Measurements from ENCODE around the gene AGTRAP. TPM values are rescaled to one million over a fixed set of nuclear protein-coding genes. Genes with fewer than 3 reads are reported as not detected.

Gene AGTRAP
- total and polyA plus RNA-seq, 9 of the 15 experiments (the other 6 are each of a cell fraction or from before 2014, with no cell fraction given) = 26.8 to 105 (median 57.5) TPM

- TF ChIP-seq EP300 (IDR thresholded peaks at IDR 0.05; ENCODE audit: low read length) = peak; percentile 57; the same call in 1 of the 2 replicates
- no peak for TF ChIP-seq THRAP3 (IDR thresholded peaks at IDR 0.05; ENCODE audit: borderline replicate concordance)
- TF ChIP-seq TRIM24 (IDR thresholded peaks at IDR 0.05) = no peak
- TF ChIP-seq THRA (IDR thresholded peaks at IDR 0.05) = no peak
- no peak for TF ChIP-seq ZNF212 (CRISPR knock-in tag; IDR thresholded peaks at IDR 0.05)
- TF ChIP-seq GTF2B (IDR thresholded peaks at IDR 0.05; ENCODE audit: extremely low read depth, insufficient read length) = no peak
- TF ChIP-seq ZNF146 (CRISPR knock-in tag; IDR thresholded peaks at IDR 0.05; ENCODE audit: unreplicated experiment) = no peak
- TF ChIP-seq CBFA2T3 (IDR thresholded peaks at IDR 0.05) = peak; percentile 73
- no peak for TF ChIP-seq NFXL1 (CRISPR knock-in tag; IDR thresholded peaks at IDR 0.05)
- TF ChIP-seq ZNF766 (CRISPR knock-in tag; conservative IDR thresholded peaks at IDR 0.05) = no peak
- peak; percentile 27; the same call in 1 of the 2 replicates for TF ChIP-seq PKNOX1 (IDR thresholded peaks at IDR 0.05)
- no peak for TF ChIP-seq HIVEP1 (CRISPR knock-in tag; IDR thresholded peaks at IDR 0.05)
- TF ChIP-seq PPARD (CRISPR knock-in tag; IDR thresholded peaks at IDR 0.05) = no peak
- TF ChIP-seq E2F1 (CRISPR knock-in tag; IDR thresholded peaks at IDR 0.05) = no peak
- no peak for TF ChIP-seq ILK (tag; IDR thresholded peaks at IDR 0.05; ENCODE audit: borderline replicate concordance, low read depth)
- TF ChIP-seq NBN (IDR thresholded peaks at IDR 0.05; ENCODE audit: low read depth) = no peak
- TF ChIP-seq ELF1 (tag; IDR thresholded peaks at IDR 0.05) = no peak
- no peak for TF ChIP-seq ZFP30 (CRISPR knock-in tag; IDR thresholded peaks at IDR 0.05; ENCODE audit: borderline replicate concordance)
- TF ChIP-seq DPF2 (IDR thresholded peaks at IDR 0.05) = peak; percentile 71
- peak; percentile 47; the same call in 1 of the 2 replicates for TF ChIP-seq STAT5A (IDR thresholded peaks at IDR 0.05; ENCODE audit: borderline replicate concordance, low read length)
- no peak for TF ChIP-seq HMG20B (CRISPR knock-in tag; IDR thresholded peaks at IDR 0.05)
- no peak for TF ChIP-seq ILF3 (IDR thresholded peaks at IDR 0.05; ENCODE audit: borderline replicate concordance)
- no peak for TF ChIP-seq ZKSCAN3 (CRISPR knock-in tag; IDR thresholded peaks at IDR 0.05)
- TF ChIP-seq ZNF395 (CRISPR knock-in tag; IDR thresholded peaks at IDR 0.05) = peak; percentile 84; the same call in 1 of the 2 replicates
- no peak for TF ChIP-seq NFE2 (IDR thresholded peaks at IDR 0.05; ENCODE audit: low read depth)
- TF ChIP-seq NFATC3 (IDR thresholded peaks at IDR 0.05) = no peak
Observed at GRCh38 chr1:11790880-11791715, 55.2 kb downstream of the AGTRAP start (continued).
